H1 (cell line): ENCODE data around the gene WNT8B. TPM values are rescaled to one million over a fixed set of nuclear protein-coding genes. Genes with fewer than 3 reads are reported as not detected.

ENCODE experiments used
- CTCF ChIA-PET: fragments of 300-600 bp; sonication (Branson Sonifier 250); formaldehyde crosslinking; loops from one replicate; lab custom pipeline; 2021; ENCODE audit not compliant: partially characterized antibody; lab: Charles Lee
- POLR2A ChIA-PET: fragments of 300-600 bp; sonication (Branson Sonifier 250); formaldehyde crosslinking; loops from one replicate; lab custom pipeline; 2021; ENCODE audit warnings: inconsistent platforms; ENCODE audit not compliant: partially characterized antibody; lab: Charles Lee
- DNase-seq, 2 experiments: peaks; one replicate each; pipeline versions ENCODE4 v3.0.0 to v3.0.0-alpha.2; 2010 to 2022; ENCODE audit warnings: low spot score in 2 of 2, low read depth in 1 of 2, mixed read lengths in 1 of 2
- FAIRE-seq: peaks from 2 replicates; lab custom pipeline; 2011; peaks lifted over from hg19 to GRCh38; lab: Jason Lieb, UNC
- H2AFZ ChIP-seq: 2 replicates; pipeline ENCODE4 v1.8.1; 2012; ENCODE audit warnings: low read length, inconsistent platforms
- H2AK5ac ChIP-seq: 2 replicates; pipeline ENCODE4 v1.6.1; 2013; ENCODE audit warnings: low read depth, low read length
- H2BK120ac ChIP-seq: replicated peaks from 2 replicates; pipeline ENCODE3; 2013; ENCODE audit warnings: low read depth, low read length, inconsistent platforms
- H2BK12ac ChIP-seq: 2 replicates; pipeline ENCODE4 v1.6.1; 2013; ENCODE audit warnings: low read depth, low read length
- H2BK15ac ChIP-seq: 2 replicates; pipeline ENCODE4 v1.6.1; 2013; ENCODE audit warnings: low read length
- H2BK20ac ChIP-seq: 2 replicates; pipeline ENCODE4 v1.6.1; 2013; ENCODE audit warnings: low read length
- H2BK5ac ChIP-seq: 2 replicates; pipeline ENCODE4 v1.6.1; 2013; ENCODE audit warnings: low read depth, low read length
- H3K14ac ChIP-seq: 2 replicates; pipeline ENCODE4 v1.6.1; 2013; ENCODE audit warnings: inconsistent platforms; ENCODE audit not compliant: insufficient read length
- H3K18ac ChIP-seq: 2 replicates; pipeline ENCODE4 v1.6.1; 2013; ENCODE audit warnings: low read length; ENCODE audit errors: extremely low read depth
- H3K23ac ChIP-seq: 2 replicates; pipeline ENCODE4 v1.6.1; 2013; ENCODE audit warnings: inconsistent platforms; ENCODE audit not compliant: insufficient read length
- H3K23me2 ChIP-seq: 2 replicates; pipeline ENCODE4 v1.6.1; 2013; ENCODE audit warnings: low read depth, low read length
- H3K27ac ChIP-seq: 2 replicates; pipeline ENCODE4 v1.6.1; 2011; ENCODE audit warnings: low read depth, low read length, inconsistent platforms
- H3K27me3 ChIP-seq, 4 experiments: replicated peaks in 1 of 4; 1 replicate in 1 of 4; 2 replicates in 3 of 4; pipeline versions ENCODE4 v1.6.1 to v1.8.1; 2011 to 2013; ENCODE audit warnings: low read length in 3 of 4, mild to moderate bottlenecking in 3 of 4, inconsistent platforms in 2 of 4, mixed read lengths in 2 of 4, moderate library complexity in 1 of 4; ENCODE audit not compliant: control insufficient read depth in 3 of 4, insufficient read depth in 3 of 4; ENCODE audit errors: extremely low read depth in 1 of 4
- H3K36me3 ChIP-seq, 4 experiments: 2 replicates each; pipeline versions ENCODE4 v1.6.1 to v1.8.1; 2011 to 2013; ENCODE audit warnings: mild to moderate bottlenecking in 4 of 4, low read length in 3 of 4, moderate library complexity in 2 of 4, control low read depth in 1 of 4, inconsistent platforms in 1 of 4; ENCODE audit not compliant: insufficient read depth in 4 of 4, control insufficient read depth in 2 of 4
- H3K4ac ChIP-seq: replicated peaks from 2 replicates; pipeline ENCODE3; 2013; ENCODE audit warnings: low read length, low read depth, mixed read lengths, inconsistent platforms; ENCODE audit not compliant: insufficient read length
- H3K4me1 ChIP-seq, 4 experiments: replicated peaks in 1 of 4; 1 replicate in 1 of 4; 2 replicates in 3 of 4; pipeline versions ENCODE4 v1.6.1 to v1.8.1; 2011 to 2013; ENCODE audit warnings: low read length in 3 of 4, inconsistent platforms in 2 of 4, mixed read lengths in 1 of 4; ENCODE audit not compliant: insufficient read depth in 4 of 4, control insufficient read depth in 3 of 4
- H3K4me2 ChIP-seq, 2 experiments: 2 replicates each; pipeline versions ENCODE4 v1.6.1 to v1.8.1; 2011 to 2013; ENCODE audit warnings: low read depth in 2 of 2, low read length in 2 of 2, control low read depth in 1 of 2, inconsistent platforms in 1 of 2, mild to moderate bottlenecking in 1 of 2; ENCODE audit not compliant: insufficient read depth in 1 of 2
- H3K4me3 ChIP-seq, 4 experiments: fragments of 200-600, 300-600 bp in 1 of 4; sonication (generic), shearing (Covaris generic), sonication (Bioruptor Twin) in 1 of 4; 2 replicates each; pipeline versions ENCODE4 v1.5.1 to v1.8.1; 2011 to 2016; ENCODE audit warnings: low read length in 4 of 4, low read depth in 3 of 4, control low read depth in 2 of 4, inconsistent platforms in 2 of 4, mild to moderate bottlenecking in 2 of 4, mixed read lengths in 1 of 4, moderate library complexity in 1 of 4; ENCODE audit not compliant: insufficient read depth in 2 of 4; ENCODE audit errors: extremely low read depth in 1 of 4
- H3K56ac ChIP-seq: replicated peaks from 2 replicates; pipeline ENCODE3; 2013; ENCODE audit warnings: low read depth, mild to moderate bottlenecking, mixed read lengths, low read length, inconsistent platforms; ENCODE audit not compliant: insufficient read length
- H3K79me1 ChIP-seq: 2 replicates; pipeline ENCODE4 v1.6.1; 2013; ENCODE audit warnings: low read depth, low read length, control low read depth
- H3K79me2 ChIP-seq, 2 experiments: 2 replicates each; pipeline versions ENCODE4 v1.6.1 to v1.8.1; 2012 to 2013; ENCODE audit warnings: low read length in 2 of 2, mild to moderate bottlenecking in 2 of 2, inconsistent platforms in 1 of 2; ENCODE audit not compliant: insufficient read depth in 2 of 2, control insufficient read depth in 1 of 2
- H3K9ac ChIP-seq, 4 experiments: replicated peaks in 1 of 4; 1 replicate in 1 of 4; 2 replicates in 3 of 4; pipeline versions ENCODE4 v1.6.1 to v1.8.1; 2011 to 2013; ENCODE audit warnings: low read depth in 3 of 4, low read length in 3 of 4, control low read depth in 2 of 4, mild to moderate bottlenecking in 2 of 4, moderate library complexity in 2 of 4, inconsistent platforms in 1 of 4; ENCODE audit errors: extremely low read depth in 1 of 4
- H3K9me3 ChIP-seq, 2 experiments: 2 replicates each; pipeline versions ENCODE4 v1.6.1 to v1.8.1; 2012 to 2013; ENCODE audit warnings: mild to moderate bottlenecking in 2 of 2, moderate library complexity in 2 of 2, control low read depth in 1 of 2, inconsistent platforms in 1 of 2, low read depth in 1 of 2, low read length in 1 of 2, mixed read lengths in 1 of 2; ENCODE audit not compliant: insufficient read depth in 2 of 2
- H4K20me1 ChIP-seq, 2 experiments: replicated peaks in 1 of 2; 2 replicates each; pipeline versions ENCODE3 to v1.8.1; 2011 to 2013; ENCODE audit warnings: inconsistent platforms in 2 of 2, low read length in 2 of 2, mild to moderate bottlenecking in 1 of 2; ENCODE audit not compliant: insufficient read depth in 2 of 2, control insufficient read depth in 1 of 2
- H4K5ac ChIP-seq: 2 replicates; pipeline ENCODE4 v1.6.1; 2013; ENCODE audit warnings: low read length, low read depth, mixed read lengths, inconsistent platforms; ENCODE audit not compliant: insufficient read length
- H4K8ac ChIP-seq: 2 replicates; pipeline ENCODE4 v1.8.0; 2013; ENCODE audit warnings: mild to moderate bottlenecking, moderate library complexity, low read length, inconsistent platforms; ENCODE audit not compliant: insufficient read depth; ENCODE audit errors: extremely low read depth
- H4K91ac ChIP-seq: replicated peaks from 2 replicates; pipeline ENCODE3; 2013; ENCODE audit warnings: low read length, mixed read lengths, inconsistent platforms; ENCODE audit not compliant: insufficient read length
- CHD1 ChIP-seq: IDR thresholded peaks from 2 replicates; pipeline ENCODE4 v1.6.1; 2012; ENCODE audit warnings: low read depth, low read length, improper control_type of control experiment
- POLR2A ChIP-seq, 2 experiments: IDR thresholded peaks; 1 replicate in 1 of 2; 2 replicates in 1 of 2; pipeline ENCODE4 v1.6.1; 2011; ENCODE audit warnings: low read depth in 2 of 2, low read length in 2 of 2, mild to moderate bottlenecking in 2 of 2; ENCODE audit errors: control extremely low read depth in 1 of 2
- RFX5 ChIP-seq: IDR thresholded peaks from 2 replicates; pipeline ENCODE4 v1.6.1; 2011; ENCODE audit warnings: low read depth, low read length, improper control_type of control experiment, borderline replicate concordance
- YY1 ChIP-seq: IDR thresholded peaks from 2 replicates; pipeline ENCODE4 v1.6.1; 2011; ENCODE audit warnings: low read depth, mild to moderate bottlenecking, low read length
- WGBS, 2 experiments: shearing (Covaris generic) in 1 of 2; methylation state at CpG; one replicate each; pipeline versions ENCODE4 v1.1.6 to v1.1.7; 2013 to 2015; ENCODE audit warnings: low lambda C conversion rate in 2 of 2, mixed read lengths in 2 of 2, inconsistent platforms in 1 of 2, low coverage in 1 of 2, missing lambda C conversion rate in 1 of 2; ENCODE audit not compliant: insufficient replicate concordance in 2 of 2, insufficient coverage in 1 of 2, insufficient read length in 1 of 2; ENCODE audit errors: extremely low coverage in 1 of 2, missing lambda C conversion rate in 1 of 2; 5-methylcytosine and 5-hydroxymethylcytosine counted together
- polyA plus RNA-seq, 7 experiments: library from polyadenylated mRNA; depleted of rRNA in 3 of 7; stranded (reverse) in 5 of 7; unstranded in 2 of 7; fragments of >200 nt in 5 of 7; fragments of 200-250 nt in 2 of 7; gene quantifications; 1 replicate in 5 of 7; 2 replicates in 1 of 7; 4 replicates in 1 of 7; pipeline versions ENCODE4 v1.2.1 to v1.2.3, GENCODE V29; 2011 to 2013; ENCODE audit warnings: missing spikeins in 2 of 7, mixed read lengths in 2 of 7
- total RNA-seq: library from RNA; stranded (reverse); fragmentation: NEBNext Ultra II Directional; extraction: Animal tissue kit (Norgen Biotek cat#: 25700); gene quantifications from 2 replicates; pipeline ENCODE4 v1.2.1, GENCODE V29; 2021

WNT8B gene
- total and polyA plus RNA-seq, 2 of the 8 experiments (the other 6 are each of a cell fraction or from before 2014, with no cell fraction given) = 0.20 to 0.67 TPM

- Histone ChIP-seq H4K91ac (no peak overlapping the region), H2AK5ac (no peak overlapping the region), H2BK12ac (no peak overlapping the region), H3K27me3 (no peaks in the 10 kb centered on the region; a peak in 1 of 7 replicates), H4K8ac (no peak overlapping the region), H3K79me2 (no peaks in the 10 kb centered on the region), H3K56ac (no peak overlapping the region), H3K79me1 (no peaks in the 10 kb centered on the region), H2BK20ac (no peak overlapping the region), H3K18ac (no peak overlapping the region), H3K4ac (no peak overlapping the region), H3K9me3 (no peaks in the 10 kb centered on the region; a peak in 1 of 4 replicates), H3K4me1 (no peaks in the 10 kb centered on the region), H4K5ac (no peak overlapping the region), H2BK15ac (no peak overlapping the region), H4K20me1 (no peaks in the 10 kb centered on the region), H3K9ac (no peak overlapping the region), H2AFZ (no peak overlapping the region), H3K23me2 (no peaks in the 10 kb centered on the region), H3K36me3 (no peaks in the 10 kb centered on the region), H3K4me3 (no peak overlapping the region), H3K27ac (no peak overlapping the region), H2BK5ac (no peak overlapping the region), H3K23ac (no peak overlapping the region), H3K14ac (no peak overlapping the region), H2BK120ac (no peak overlapping the region), H3K4me2 (no peak overlapping the region)
- WGBS, 2 experiments = 71% methylated on average over 1 of the region's 1 CpG; no CpG with 5 or more reads in 1 of the 2 experiments
- CTCF ChIA-PET = interaction anchor here (1.3 to 3.4 kb wide), 3 partner anchors 34 to 60 kb away, joined by 3 to 12 read pairs (median 5); no protein-coding TSS in a partner anchor
- no peak for DNase-seq
- no peak for FAIRE-seq
- POLR2A ChIA-PET = interaction anchor here (1.3 kb wide), 1 partner anchor 22 kb away, joined by 3 read pairs; no protein-coding TSS in a partner anchor
- no peak for TF ChIP-seq POLR2A (IDR thresholded peaks at IDR 0.05; ENCODE audit: control extremely low read depth in 1 of 2, low read depth in 2 of 2, low read length in 2 of 2)
- TF ChIP-seq RFX5 = no peak
- TF ChIP-seq CHD1 = no peak
- no peak for TF ChIP-seq YY1
Measured at GRCh38 chr10:100447663-100448062, 15.1 kb upstream of the WNT8B start.
